Right lobe of liver (tissue), 4 donors: ENCODE results near the gene ANAPC2.

ENCODE experiments used
- POLR2A ChIP-seq: fragments of 450-650 bp; IDR thresholded peaks from one replicate; pipeline ENCODE4 v1.6.1; 2017; ENCODE audit warnings: antibody characterized with exemption, mild to moderate bottlenecking
- TF ChIP-seq, protein P1 (sequence below), 4 donors: fragments of 200-600 bp in 3 of 4; fragments of 450-650 bp in 1 of 4; IDR thresholded peaks; one replicate each; pipeline versions ENCODE4 v1.5.1 to v1.8.0; 2016 to 2022; ENCODE audit warnings: antibody characterized with exemption in 4 of 4, mild to moderate bottlenecking in 2 of 4
- donor health status: DM: no; HTN: no; CAD: no.
- donor health status: DM: no; HTN: no; CAD: no.
- donor health status: DM: no; HTN: yes; CAD: no.

DNA sequence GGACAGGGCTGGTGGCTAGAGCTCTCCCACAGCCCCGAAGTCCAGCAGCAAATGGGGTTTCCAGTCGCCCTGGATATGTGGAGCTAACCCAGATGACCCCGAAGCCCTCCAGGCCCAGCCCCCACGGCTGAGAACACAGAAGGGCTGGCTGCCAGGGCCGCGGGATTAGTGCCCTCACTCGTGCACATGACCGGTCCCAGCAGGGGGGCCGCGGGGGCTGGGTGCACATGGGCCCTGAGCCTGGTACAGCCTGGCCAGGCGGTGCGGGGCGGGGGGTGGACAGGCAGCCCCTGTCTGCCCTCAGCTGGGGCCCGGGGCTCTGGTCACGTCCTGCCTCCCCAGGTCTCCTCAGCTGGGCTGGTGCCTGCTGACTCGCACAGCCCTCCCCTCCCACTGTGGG, 6.0 kb upstream of the ANAPC2 start:
- TF ChIP-seq, protein P1, sequence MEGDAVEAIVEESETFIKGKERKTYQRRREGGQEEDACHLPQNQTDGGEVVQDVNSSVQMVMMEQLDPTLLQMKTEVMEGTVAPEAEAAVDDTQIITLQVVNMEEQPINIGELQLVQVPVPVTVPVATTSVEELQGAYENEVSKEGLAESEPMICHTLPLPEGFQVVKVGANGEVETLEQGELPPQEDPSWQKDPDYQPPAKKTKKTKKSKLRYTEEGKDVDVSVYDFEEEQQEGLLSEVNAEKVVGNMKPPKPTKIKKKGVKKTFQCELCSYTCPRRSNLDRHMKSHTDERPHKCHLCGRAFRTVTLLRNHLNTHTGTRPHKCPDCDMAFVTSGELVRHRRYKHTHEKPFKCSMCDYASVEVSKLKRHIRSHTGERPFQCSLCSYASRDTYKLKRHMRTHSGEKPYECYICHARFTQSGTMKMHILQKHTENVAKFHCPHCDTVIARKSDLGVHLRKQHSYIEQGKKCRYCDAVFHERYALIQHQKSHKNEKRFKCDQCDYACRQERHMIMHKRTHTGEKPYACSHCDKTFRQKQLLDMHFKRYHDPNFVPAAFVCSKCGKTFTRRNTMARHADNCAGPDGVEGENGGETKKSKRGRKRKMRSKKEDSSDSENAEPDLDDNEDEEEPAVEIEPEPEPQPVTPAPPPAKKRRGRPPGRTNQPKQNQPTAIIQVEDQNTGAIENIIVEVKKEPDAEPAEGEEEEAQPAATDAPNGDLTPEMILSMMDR (IDR thresholded peaks at IDR 0.05): no peak
- TF ChIP-seq POLR2A: no peak
